NCI-H2107 (cell line): ENCODE data around the gene MGAT1.
"Not testable (repeated sequence)": the region's sequence is repeated elsewhere in the genome, so short reads cannot be mapped to it uniquely, and the experiment has no call there.

Experiments used
- DNase-seq: peaks from one replicate; lab custom pipeline; 2025; lab: John Stamatoyannopoulos, UW

Gene MGAT1

DNA sequence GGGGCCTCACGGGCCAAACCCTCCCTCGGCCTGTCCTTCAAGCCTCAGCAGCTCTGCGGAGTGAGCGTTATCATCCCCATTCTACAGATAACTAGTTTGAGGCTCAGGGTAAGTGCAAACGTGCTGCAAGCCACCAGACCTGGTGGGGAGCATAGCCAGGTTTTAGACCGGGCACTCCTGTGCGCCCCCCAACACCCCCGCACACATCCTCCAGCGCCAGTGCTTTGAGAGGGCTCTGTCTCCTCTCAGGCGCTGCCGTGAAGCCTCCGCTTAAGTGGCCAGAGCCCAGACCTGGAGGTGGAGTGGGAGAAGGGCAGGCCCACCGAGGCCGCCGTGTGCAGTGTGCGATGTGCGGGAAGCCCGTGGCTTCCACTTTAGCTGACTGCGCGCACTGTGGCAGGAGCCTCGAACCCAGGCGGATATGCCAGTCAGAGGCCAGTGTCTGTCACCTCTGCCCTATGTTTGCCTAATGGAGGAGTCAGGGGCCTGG, 1.6 kb upstream of the MGAT1 start:
- DNase-seq, result no peak

- DNase-seq, result no peak
Observed at GRCh38 chr5:180803181-180804128, 849 bp upstream of the MGAT1 start.

DNA sequence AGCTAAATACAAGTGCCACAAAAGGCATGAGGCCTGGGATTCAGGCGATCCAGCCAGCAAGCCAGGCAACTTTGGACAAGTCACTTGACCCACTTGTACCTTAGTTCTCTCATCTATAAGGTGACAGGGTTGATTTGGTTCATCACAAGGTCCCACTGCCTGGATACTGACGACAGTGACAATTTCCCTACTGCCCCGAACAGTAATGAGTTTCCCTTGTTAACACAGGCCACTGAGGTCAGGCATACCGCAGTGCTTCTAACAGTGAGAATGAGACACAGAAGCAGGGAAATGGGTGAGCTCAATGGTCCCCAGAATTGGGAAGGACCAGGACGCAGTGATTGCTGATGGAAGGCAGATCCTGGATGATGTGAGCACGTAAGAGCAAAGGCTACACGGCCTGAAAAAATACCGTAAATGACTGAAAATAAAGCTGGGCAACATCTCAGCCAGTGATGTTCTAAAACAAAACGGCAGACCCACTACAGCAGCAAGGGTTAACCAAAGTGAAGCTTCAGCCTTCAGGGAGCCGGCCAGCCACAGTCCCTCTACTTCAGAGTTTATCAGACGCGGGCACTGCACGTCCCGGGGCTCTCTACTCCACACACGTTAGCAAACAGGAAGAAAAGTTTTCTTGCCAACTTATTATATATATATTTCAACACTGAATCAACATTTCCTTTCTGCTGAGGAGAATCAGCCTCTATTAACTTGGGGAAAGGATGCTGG, 846 bp downstream of the MGAT1 start:
- DNase-seq, result no peak

DNA sequence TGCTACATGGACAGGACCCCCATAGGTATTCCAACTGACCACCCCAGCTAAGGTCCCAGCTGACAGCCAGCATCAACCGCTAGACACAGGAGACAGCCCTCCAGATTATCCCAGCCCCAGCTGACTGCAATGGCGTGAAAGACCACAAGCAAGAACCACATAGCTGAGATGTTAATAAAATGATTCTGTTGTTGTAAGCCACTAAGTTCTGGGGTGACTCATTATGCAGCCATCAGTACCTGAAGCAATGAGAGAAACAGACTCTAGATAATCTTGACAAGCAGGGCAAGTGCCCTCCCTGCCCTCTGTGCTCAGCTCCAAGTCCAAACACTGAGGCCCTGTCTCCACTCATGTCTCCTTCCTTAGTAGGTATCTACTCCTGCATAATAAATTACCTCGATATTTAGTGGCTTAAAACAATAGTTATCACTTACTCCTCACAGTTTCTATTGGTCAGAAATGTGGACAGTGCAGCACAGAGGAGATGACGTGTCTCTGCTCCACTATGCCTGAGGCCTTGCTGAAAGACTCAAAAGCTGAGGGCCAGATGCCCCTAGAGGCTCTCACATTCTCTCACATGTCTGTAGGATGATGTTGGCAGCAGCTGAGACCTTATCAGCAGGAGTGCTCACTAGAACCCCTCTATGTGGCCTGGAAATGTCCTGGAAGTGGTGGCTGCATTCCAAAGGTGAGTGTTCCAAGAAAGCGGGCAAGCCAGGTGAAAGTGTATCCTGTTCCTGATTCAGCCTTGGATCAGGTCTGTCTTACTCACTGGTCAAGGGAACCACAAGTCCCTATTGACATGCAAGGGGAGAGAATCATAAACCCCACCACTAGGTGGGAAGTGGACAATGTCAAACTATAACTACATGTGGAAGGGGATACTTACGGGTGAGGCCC, 2.5 kb downstream of the MGAT1 start:
- DNase-seq, result no peak

DNA sequence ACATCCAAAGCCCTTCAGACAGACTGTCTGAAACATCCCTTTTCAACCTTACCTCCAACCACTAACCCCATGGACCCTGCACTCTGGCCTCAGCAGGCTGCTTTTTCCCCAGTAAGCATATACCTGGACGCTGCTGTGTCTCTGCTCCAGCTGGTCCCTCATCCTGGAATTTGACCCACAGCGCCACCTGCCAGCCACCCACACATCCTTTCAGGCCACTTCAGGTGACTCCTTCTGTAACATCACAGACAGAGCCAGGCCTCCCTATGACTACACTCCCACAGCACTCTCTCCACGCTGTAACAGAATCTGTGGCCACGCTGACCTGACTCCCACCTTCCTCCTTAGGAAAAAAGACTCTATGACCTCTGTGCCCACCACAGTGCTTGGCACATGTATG, 3.4 kb downstream of the MGAT1 start:
- DNase-seq, result no peak

GRCh38 chr5:180798193-180798592, 4.4 kb downstream of the MGAT1 start:
- DNase-seq, result no peak

DNA sequence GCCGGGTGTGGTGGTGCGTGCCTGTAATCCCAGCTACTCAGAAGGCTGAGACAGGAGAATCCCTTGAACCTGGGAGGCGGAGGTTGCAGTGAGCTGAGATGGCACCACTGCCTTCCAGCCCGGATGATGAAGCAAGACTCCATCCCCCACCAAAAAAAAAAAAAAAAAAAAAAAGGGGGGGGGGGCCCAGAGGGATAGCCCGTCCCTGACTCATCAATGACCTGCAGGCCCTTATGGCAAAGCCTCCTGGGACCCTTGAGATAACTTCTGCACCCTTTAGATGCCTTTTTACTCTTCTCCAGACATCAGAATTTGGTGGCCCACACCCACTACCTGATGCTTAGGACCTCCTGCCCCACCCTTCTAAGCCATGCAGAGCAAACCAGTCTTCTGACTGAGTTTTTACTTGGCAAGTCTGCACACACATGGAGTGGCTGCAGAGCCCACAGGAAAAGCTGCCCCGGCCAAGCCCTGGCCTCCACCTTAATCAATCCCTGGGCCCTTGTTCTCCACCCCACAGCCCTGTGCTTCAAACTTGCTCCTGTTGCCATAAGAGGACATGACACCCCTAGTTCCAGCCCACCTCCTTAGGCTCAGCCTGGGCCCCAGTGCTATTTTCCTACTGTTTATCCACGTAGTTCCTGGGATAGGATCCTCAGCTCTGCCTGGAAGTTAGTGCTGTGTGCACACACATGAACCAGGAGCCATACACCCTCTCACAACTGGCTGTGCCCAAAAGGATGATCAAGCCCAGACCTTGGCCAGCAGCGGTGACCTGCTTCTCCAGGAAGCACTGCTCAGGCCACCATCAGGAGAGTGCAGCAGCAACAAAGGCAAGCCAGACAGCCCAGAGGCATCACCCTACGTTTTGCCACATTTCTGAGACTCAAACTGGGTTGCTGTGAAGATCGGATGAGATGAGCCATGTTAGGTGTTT, 5.1 kb downstream of the MGAT1 start:
- no peak for DNase-seq

DNA sequence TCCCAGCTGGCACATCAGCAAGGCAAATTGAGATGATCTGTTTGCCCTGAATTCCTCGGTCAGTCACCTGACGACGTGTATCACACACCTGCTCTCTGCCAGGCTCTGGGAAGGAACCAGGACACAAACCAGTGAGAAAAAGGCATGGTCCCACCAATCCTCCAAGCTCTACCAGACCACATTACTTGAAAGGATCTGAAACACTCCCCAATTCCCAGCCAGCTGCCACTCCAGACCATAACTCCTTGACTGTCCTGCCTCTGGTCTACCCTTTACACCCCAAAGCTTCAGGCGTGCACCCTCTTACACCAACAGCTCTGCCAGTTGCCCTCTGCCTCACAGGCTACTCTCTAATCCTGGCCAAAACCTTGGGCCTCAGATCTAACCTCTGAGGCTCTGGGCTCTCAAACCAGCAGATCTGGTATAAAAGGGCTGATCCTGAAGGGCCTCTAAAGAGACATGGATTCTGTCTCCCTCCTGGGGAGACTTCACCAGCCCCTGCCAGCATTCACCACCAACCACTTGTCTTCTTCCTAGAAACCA, 6.8 kb downstream of the MGAT1 start:
- DNase-seq, result no peak

GRCh38 chr5:180792965-180793287, 9.7 kb downstream of the MGAT1 start:
- no peak for DNase-seq

DNA sequence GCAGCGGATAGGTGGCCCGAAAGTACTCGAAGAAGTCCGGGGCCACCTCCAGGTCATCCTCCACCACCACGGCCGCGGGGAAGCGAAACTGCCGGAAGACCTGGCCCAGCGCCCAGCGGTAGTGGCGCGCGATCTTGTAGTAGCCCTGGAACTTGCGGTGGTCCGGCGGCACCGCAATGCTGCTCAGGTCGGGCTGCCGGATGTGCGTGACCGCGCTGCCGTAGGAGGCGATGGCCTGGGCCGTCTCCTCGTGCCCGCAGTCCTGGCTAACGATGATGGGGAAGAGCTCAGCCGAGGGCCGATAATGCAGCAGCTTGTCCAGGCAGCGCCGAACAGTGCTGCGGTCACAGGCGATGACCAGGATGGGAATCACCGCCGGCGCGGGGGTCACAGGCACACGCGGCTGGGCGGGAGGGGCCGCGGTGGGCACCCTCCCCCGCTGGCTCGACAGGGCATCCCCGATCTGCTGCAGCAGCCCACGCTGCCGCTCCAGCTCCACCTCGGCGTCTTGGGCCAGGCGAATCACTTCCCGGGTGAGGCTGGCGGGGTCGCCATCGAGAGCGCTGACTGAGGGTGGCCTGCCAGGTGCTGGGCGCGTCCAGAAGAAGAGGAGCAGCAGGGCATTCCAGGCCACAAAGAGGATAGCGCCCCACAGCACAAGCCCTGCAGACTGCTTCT, 10.2 kb downstream of the MGAT1 start:
- DNase-seq, result no peak

- DNase-seq, result no peak
Observed at GRCh38 chr5:180791611-180792213, 10.9 kb downstream of the MGAT1 start.

- no peak for DNase-seq
Observed at GRCh38 chr5:180790524-180790923, 12.1 kb downstream of the MGAT1 start.

DNA sequence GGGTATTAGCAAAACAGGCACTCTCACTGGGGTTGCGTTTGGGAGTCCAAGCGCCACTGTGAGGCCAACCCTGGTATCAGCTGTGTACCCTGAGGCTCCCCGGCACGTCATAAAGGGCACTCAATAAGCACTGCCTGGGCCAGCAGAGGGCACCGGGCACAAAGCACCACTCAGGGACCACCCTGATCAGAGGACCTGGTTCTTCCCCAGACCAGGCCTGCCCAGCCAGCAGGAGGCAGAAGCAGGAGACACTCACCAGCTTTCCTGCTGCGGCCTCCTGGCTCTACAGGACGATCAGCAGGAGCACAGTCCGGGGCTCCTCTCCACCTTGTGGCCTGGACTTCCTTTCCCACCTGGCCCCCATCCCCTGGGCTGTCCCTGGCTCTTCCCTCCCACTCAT, 12.6 kb downstream of the MGAT1 start:
- DNase-seq, result no peak

DNA sequence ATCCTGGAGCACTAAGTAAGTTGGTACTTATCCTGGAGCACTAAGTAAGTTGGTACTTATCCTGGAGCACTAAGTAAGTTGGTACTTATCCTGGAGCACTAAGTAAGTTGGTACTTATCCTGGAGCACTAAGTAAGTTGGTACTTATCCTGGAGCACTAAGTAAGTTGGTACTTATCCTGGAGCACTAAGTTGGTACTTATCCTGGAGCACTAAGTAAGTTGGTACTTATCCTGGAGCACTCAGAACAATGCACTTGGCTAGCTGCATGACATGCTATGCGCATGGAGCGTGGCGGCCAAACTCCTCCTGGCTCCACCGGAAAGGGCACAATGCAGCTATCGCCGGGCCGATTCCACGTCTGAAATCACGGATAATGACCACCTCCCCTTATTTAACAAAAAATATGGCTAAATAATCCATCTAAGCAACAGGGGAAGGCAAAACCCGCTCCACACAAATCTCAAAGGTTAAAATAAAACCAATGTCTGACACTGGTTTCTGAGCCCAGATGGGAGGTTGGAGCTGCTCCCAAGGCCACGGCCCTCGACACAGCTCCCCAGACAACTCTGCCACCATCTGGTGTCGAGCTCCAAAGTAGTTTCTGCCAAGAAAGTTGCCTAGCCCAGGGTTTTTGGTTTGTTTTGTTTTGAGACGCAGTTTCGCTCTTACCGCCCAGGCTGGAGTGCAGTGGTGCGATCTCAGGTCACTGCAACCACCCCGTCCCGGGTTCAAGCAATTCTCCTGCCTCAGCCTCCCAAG, 13.8 kb downstream of the MGAT1 start:
- DNase-seq, result not testable (repeated sequence)

- no peak for DNase-seq
Observed at GRCh38 chr5:180787711-180788431, 14.7 kb downstream of the MGAT1 start.

GRCh38 chr5:180786531-180787398, 15.8 kb downstream of the MGAT1 start:
- DNase-seq, result no peak

GRCh38 chr5:180785794-180786221, 16.8 kb downstream of the MGAT1 start:
- DNase-seq, result no peak
